KOPT-K1 (cell line): ENCODE results near the gene ZBTB20.

Experiments
- H3K27ac ChIP-seq: fragments of 200-600 bp; sonication (generic); 2 replicates; pipeline ENCODE4 v1.5.1; 2016; ENCODE audit warnings: antibody characterized with exemption, mild to moderate bottlenecking, low read depth, low read length; ENCODE audit not compliant: poor library complexity, severe bottlenecking
- H3K36me3 ChIP-seq: fragments of 200-600 bp; sonication (generic); 2 replicates; pipeline ENCODE4 v1.5.1; 2017; ENCODE audit warnings: antibody characterized with exemption, mild to moderate bottlenecking, low read length, moderate library complexity; ENCODE audit not compliant: insufficient read depth
- H3K9me3 ChIP-seq: fragments of 200-600 bp; sonication (generic); 2 replicates; pipeline ENCODE4 v1.5.1; 2017; ENCODE audit warnings: antibody characterized with exemption, low read length, mild to moderate bottlenecking; ENCODE audit not compliant: insufficient read depth, poor library complexity, severe bottlenecking

The ZBTB20 gene

DNA sequence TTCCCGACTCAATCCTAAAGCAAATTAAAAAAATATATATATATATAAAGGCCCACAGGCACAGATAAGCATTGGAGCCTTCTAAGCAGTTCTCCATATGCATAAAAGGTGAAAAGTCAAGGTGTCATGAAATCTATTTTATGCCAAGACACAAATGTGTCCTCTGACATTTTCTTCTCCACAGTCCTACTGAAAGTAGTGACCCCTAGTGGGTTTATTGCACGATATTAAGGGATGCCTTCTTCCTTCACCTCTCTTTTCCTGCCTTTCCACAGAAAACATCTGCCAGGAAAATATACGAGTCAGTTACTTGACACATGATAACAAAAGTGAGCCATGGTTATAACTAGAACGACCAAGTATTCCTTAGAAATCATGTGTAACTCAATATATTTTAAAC is 550.1 kb downstream of the ZBTB20 start:
- H3K36me3 ChIP-seq, result no peaks in the 10 kb centered on the region
- H3K9me3 ChIP-seq, result no peaks in the 10 kb centered on the region
- H3K27ac ChIP-seq, result no peak overlapping the region

DNA sequence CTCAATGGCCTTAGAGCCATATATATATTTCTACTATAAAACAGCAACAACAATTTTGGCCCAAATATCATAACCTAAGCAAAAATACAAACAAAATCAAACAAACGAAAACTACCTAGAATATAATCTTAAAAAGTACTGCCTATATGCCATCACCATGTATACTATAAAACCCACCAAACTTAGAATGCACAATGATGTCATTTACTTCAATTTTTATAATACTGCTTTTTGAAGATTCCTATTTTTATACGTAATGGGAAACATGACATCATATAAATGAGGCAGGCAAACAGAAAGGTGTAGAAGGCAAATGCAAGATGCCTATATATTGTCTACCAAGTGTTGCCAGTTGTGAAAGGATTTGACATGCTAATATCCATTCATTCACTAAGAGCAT is 550.9 kb downstream of the ZBTB20 start:
- H3K36me3 ChIP-seq, result no peaks in the 10 kb centered on the region

DNA sequence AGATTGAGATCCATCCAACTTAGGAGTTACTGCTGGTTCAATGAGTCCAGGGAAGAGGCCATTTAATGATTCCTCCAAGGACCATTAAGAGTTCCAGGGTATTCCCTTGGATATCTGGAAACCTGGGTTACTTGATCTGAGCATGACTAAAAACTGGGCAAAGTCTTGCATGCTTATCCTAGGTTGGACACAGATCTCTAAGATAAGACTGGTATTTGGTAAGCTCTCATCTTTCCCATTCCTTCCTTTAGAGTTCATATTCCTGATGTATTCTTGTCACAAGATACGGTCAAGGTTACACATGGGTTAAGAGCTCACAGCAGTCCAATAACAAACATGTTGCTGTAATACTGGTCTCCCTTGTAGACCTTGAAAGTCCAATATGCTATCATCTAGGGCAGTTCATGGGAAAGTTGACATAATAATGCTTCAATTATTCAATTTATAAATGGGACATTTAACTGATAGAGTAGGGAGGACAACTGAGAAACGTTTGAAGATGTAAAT is 551.5 kb downstream of the ZBTB20 start:
- Histone ChIP-seq H3K9me3 (no peaks in the 10 kb centered on the region), H3K36me3 (no peaks in the 10 kb centered on the region), H3K27ac (no peak overlapping the region)

More for the DNA sequence above, 550.9 kb downstream of the ZBTB20 start:
- no peaks in the 10 kb centered on the region for H3K9me3 ChIP-seq
- no peak overlapping the region for H3K27ac ChIP-seq

DNA sequence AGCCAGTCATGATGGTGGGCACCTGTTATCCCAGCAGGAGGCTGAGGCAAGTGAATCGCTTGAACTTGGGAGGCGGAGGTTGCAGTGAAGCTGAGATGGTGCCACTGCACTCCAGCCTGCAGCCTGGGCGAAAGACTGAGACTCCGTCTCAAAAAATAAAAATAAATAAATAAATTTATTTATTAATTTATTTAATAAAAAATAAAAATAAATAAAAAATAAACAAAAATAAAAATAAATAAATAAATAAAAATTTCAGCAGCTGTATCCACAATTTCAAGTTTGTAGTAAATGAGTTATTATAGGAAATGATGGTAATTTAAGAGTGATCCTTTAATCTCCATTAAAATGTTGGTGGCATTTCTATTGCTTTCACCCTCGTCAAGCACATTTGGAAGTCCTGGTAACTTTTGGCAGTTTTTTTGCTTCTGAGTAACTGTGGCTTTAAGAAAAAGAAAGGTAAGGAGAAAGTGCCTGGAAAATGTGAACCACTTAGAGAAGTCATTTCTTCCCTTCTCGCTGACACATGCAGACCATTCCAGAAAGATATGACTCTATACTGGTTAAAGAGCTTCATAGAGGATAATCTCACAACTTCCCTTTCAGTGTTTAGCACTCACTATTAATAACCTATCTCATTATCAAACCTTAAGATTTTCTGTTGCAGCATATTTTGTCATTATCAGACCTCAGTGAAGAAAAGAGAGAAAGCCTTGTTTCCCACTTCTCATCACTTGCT is 556.6 kb downstream of the ZBTB20 start:
- Histone ChIP-seq H3K9me3 (no peaks in the 10 kb centered on the region), H3K27ac (no peak overlapping the region)

DNA sequence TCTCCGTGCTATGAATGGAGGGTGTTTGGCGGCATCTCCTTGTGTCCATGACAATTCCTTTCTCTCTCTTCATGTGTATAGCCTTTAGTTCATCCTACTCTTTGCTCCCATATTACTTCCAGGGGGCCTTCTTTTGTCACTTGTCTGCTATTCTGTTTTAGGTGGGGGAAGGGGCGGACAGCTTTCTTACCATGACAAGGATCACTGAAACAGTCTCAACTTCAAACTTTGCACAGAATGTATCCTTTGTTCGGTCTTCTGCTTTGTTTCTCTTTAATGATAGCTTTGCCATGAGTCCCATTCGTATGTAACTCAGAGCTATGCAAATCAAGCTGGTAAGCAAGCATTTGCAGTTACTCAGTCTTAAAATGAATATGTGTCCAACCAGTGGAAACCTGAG is 559.1 kb downstream of the ZBTB20 start:
- H3K27ac ChIP-seq, result no peak overlapping the region
- H3K9me3 ChIP-seq, result no peaks in the 10 kb centered on the region
- H3K36me3 ChIP-seq, result no peaks in the 10 kb centered on the region

More for the DNA sequence above, 556.6 kb downstream of the ZBTB20 start:
- H3K36me3 ChIP-seq, result no peaks in the 10 kb centered on the region

DNA sequence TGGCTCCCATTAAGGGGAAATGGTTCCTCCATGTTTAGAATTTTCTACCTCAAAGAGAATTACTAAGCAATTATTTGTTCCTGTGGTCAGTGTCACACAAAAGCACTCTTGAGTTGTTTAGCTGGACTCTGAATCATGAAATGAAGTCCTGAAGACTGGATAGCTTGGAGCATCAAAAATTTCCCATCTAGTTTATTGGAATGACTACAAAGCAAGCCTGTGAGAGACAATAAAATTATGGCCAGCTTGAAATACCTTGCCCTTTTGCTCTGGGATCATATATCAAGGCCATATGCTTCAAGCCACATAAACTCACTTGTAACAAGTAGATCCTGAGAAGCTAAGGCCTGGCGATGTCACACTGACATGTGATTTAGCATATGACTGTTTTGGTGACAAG is 561.0 kb downstream of the ZBTB20 start:
- Histone ChIP-seq H3K9me3 (no peaks in the 10 kb centered on the region), H3K27ac (no peak overlapping the region), H3K36me3 (no peaks in the 10 kb centered on the region)

DNA sequence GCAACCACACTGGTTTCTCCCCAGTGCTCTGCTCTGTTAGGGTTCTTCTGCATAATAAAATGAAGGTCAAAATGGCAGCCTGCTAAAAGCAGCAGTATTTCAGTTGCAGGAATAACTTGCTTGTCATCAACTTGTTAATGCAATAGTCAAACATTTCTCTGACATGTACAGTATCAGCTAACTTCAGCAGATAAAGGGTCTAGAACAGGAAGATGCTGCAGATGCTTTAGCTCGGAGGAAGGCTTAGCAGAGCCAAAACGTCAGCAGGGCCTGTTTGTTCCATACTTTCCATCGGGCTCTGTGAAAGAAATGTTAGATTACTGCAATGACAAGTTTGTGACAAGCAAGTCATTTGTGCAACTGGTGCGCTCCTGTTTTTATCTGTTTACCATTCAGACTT is 561.4 kb downstream of the ZBTB20 start:
- H3K36me3 ChIP-seq, result no peaks in the 10 kb centered on the region
- no peak overlapping the region for H3K27ac ChIP-seq
- no peaks in the 10 kb centered on the region for H3K9me3 ChIP-seq

DNA sequence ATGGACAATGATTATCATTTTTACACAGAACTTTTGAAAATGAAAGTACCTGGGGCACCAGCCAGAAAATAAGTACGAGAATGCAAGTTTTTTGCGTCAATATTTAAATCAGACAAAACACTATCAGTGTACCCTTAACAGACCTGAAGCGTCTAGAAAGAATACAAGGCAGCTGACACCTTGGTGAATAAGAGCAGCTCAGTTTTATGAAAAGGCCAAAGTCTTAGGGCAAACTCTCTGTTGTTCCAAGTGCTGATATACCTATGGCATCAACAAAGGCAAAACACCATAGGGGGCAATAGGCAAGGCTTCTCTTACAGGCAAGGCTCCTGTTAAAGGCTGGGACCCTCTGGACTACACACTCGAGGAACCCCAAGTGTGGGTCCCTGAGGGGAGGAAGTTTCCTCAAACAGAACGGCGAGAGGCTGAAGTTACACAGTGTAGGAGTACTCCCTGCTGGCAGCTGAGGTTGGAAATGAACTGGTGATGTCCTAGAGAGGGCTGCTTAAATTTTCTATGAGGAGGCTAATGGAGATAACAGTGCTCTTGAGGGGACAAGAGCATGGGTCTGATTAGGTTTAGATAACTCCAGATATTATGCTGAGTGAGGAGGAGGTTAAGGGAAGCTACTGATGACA is 562.2 kb downstream of the ZBTB20 start:
- no peaks in the 10 kb centered on the region for H3K9me3 ChIP-seq
- H3K36me3 ChIP-seq, result no peaks in the 10 kb centered on the region
- no peak overlapping the region for H3K27ac ChIP-seq

DNA sequence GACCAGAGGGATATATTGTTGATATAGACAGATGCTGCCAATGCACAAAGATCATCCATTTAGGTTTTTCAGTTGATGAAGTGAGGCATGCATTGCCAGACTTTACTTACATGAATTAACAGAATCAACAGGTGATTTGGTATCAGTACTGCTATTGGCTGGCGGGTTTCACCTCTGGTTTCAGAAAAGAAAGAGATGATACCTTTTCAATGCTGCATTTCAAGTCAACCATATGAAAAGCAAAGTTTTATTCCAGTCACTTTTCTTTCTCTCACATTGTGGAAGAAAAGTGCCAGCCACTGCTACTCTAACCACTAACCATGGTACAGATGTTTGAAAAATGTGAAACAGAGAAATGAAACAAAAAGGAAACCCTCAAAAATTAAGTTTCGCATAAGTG is 564.2 kb downstream of the ZBTB20 start:
- Histone ChIP-seq H3K9me3 (no peaks in the 10 kb centered on the region), H3K27ac (no peak overlapping the region), H3K36me3 (no peaks in the 10 kb centered on the region)

DNA sequence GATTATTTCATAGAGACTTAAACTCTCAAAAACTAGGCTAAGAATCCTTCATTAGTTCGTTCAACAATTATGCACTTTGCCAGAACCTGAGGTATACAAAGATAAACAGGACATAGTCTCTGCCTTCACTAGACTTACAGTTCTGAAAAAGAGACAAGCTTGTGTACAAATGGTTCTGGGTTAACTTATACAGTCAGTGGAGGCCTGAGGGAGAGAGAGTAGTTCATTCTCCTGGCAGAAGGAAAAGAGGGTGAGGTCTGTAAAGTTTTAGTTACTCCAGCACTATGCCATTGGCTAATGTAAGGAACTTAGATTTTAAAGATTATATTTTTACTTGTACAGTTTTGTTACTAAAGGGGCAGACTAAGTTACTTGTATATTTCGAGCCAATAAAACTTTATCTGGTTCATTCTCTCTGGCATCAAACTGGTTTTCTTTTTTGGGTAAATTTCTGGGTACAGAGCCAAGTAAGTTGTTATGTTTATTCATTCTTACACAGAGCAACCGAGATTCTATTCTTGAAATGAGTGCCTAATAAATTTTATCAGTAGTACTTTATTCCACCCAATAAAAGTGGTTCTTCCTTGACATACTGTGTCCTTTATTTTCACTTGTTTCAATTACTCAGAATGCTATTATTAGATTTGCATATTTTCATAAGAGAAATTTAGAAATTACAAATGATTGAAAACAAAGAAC is 574.6 kb downstream of the ZBTB20 start:
- H3K27ac ChIP-seq, result no peak overlapping the region
- H3K9me3 ChIP-seq, result no peaks in the 10 kb centered on the region
- H3K36me3 ChIP-seq, result no peaks in the 10 kb centered on the region

DNA sequence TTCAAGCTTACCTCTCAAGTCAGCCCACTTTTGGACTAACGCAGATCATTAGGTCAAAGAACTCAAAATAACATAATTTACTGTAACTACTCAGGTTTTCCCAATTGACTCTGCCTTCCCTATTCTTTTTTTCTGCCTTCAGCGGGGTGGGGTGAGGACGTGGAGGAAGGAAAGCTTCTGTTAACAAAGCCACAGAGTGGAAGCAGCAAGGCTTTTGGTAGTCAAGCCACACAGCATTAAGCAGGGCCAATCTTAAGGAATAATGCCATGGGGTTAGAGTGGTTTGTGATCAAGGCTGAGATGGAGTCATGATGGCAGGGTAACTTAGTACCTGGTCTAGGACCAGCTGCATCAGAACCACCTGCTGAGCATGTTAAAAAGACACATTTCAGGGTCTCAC is 575.7 kb downstream of the ZBTB20 start:
- H3K27ac ChIP-seq, result no peak overlapping the region

DNA sequence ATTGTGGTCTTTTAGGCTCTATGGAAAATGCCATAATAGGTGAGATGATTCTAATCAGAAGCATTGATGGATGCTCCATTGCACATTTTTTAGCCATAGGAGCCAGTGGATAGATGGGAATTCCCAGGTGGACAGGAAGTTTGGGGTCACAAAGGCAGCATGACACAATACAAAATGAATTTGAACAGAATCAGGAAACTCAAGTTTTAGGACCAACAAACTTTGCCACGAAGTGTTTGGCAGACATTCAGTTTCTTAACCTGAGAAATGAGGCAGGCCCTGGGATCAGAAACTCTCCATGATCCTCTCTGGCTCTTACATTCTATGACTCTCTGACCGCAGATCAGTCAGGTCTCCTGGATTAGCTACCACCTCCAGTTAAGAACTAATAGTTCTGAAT is 577.9 kb downstream of the ZBTB20 start:
- H3K9me3 ChIP-seq, result no peaks in the 10 kb centered on the region
- H3K36me3 ChIP-seq, result no peaks in the 10 kb centered on the region
- no peak overlapping the region for H3K27ac ChIP-seq

More for the DNA sequence above, 575.7 kb downstream of the ZBTB20 start:
- H3K36me3 ChIP-seq, result no peaks in the 10 kb centered on the region
- H3K9me3 ChIP-seq, result no peaks in the 10 kb centered on the region

DNA sequence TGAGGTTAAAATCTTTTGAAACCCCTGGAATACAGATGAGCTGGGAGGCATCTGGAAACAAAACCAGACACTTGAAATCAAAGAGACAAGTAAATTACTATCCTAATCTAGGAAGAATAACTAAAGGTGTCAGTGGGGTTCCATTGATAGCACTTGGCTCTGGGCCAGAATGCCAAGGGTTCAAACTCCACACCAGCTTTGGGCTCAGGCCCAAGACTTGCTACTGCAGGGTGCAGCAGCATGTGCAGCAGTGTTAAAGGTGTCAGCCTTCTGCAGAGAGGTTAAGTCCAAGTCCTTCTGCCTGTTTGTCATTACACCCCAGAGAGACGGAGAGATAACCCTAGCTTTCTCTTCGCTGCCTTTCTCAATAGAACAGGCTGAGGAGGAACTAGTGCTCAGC is 579.3 kb downstream of the ZBTB20 start:
- no peak overlapping the region for H3K27ac ChIP-seq
- no peaks in the 10 kb centered on the region for H3K36me3 ChIP-seq
- no peaks in the 10 kb centered on the region for H3K9me3 ChIP-seq

DNA sequence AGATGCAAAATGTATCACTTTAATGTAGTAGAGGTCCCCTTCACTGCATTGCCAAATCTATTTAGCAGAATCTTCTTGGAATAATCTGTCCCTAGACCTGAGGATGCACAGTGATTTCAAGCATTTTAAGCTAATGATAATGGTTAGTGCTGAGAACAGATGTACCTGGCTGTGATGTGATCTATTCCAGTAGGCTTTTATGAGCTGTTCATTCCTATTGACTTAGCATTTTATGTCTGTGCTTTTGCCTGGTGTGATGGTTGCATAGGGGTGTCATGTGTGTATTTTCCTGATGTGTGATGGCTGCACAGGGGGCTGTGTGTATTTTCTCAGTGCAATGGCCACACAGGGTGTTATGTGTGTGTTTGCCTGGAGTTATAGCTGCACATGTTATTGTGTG is 580.3 kb downstream of the ZBTB20 start:
- no peaks in the 10 kb centered on the region for H3K9me3 ChIP-seq
- H3K36me3 ChIP-seq, result no peaks in the 10 kb centered on the region
- H3K27ac ChIP-seq, result no peak overlapping the region

DNA sequence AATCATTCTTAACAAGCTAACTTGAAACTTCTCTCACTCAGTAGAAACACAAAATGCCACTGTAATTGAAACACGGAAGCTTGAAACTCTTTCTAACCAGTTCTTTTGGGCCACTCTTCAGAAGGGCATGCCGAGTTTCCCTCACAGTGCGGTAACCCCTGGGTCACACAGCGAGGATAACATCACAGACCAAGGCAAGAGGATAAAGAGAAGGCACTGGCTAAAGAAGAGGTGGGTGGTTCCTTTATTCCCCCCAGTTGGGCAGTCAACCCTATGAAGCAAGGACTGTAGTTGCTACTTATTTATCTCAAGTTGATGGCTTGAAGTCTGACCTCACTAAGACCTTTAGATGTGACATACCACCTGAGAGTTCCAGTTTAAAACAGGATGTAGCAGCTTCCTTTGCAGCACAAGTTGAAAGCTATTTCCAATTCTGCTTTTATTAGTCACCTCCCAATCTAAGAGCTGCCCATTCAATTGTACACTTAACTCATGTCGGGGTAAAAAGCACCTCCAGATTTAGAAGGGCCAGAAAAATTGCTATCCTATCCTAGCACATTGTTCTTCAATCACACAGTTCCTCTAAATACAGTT is 580.8 kb downstream of the ZBTB20 start:
- H3K27ac ChIP-seq, result no peak overlapping the region
- no peaks in the 10 kb centered on the region for H3K9me3 ChIP-seq
- H3K36me3 ChIP-seq, result no peaks in the 10 kb centered on the region
